ENCODE data around the gene ZBTB20.

ZBTB20 gene

GRCh38 chr3:114379266-114379665 is 767.8 kb downstream of the ZBTB20 start:
- no peak for TF ChIP-seq CTCF (IDR thresholded peaks at IDR 0.05; ENCODE audit: insufficient read depth, missing control alignments)
- FAIRE-seq (no peak), DNase-seq (ENCODE audit: insufficient read length, low spot score) (no peak)

GRCh38 chr3:114378760-114379159 is 768.3 kb downstream of the ZBTB20 start:
- FAIRE-seq, result no peak
- TF ChIP-seq CTCF (IDR thresholded peaks at IDR 0.05; ENCODE audit: insufficient read depth, missing control alignments), result no peak
- DNase-seq (ENCODE audit: insufficient read length, low spot score), result no peak

- DNase-seq (ENCODE audit: insufficient read length, low spot score) (no peak), FAIRE-seq (no peak)
- no peak for TF ChIP-seq CTCF (IDR thresholded peaks at IDR 0.05; ENCODE audit: insufficient read depth, missing control alignments)
Observed at GRCh38 chr3:114377426-114377825, 769.7 kb downstream of the ZBTB20 start.

GRCh38 chr3:114376516-114377185 is 770.4 kb downstream of the ZBTB20 start:
- TF ChIP-seq CTCF (IDR thresholded peaks at IDR 0.05; ENCODE audit: insufficient read depth, missing control alignments), result no peak
- DNase-seq (ENCODE audit: insufficient read length, low spot score) (no peak), FAIRE-seq (no peak)

- TF ChIP-seq CTCF (IDR thresholded peaks at IDR 0.05; ENCODE audit: insufficient read depth, missing control alignments), result no peak
- FAIRE-seq, result no peak
- no peak for DNase-seq (ENCODE audit: insufficient read length, low spot score)
Observed at GRCh38 chr3:114375608-114376421, 771.3 kb downstream of the ZBTB20 start.

GRCh38 chr3:114374433-114374990 is 772.6 kb downstream of the ZBTB20 start:
- no peak for FAIRE-seq

More at GRCh38 chr3:114374433-114374990, 772.6 kb downstream of the ZBTB20 start:
- TF ChIP-seq CTCF (IDR thresholded peaks at IDR 0.05; ENCODE audit: insufficient read depth, missing control alignments), result no peak
- DNase-seq (ENCODE audit: insufficient read length, low spot score), result no peak
